Measurements from ENCODE around the gene SLC25A21. TPM values are rescaled to one million over a fixed set of nuclear protein-coding genes. Genes with fewer than 3 reads are reported as not detected.

SLC25A21 gene
- polyA plus RNA-seq, 2 of the 4 experiments (the other 2 are of a cell fraction), result 0.68 to 1.4 TPM

GRCh38 chr14:36665887-36666415 is 506.5 kb downstream of the SLC25A21 start:
- TF ChIP-seq NPAS2 (CRISPR knock-in tag; IDR thresholded peaks at IDR 0.05; ENCODE audit: borderline replicate concordance), result no peak
- no peak for TF ChIP-seq ZFP36 (IDR thresholded peaks at IDR 0.05; ENCODE audit: borderline replicate concordance, partially characterized antibody)
- no peak for TF ChIP-seq HEYL (CRISPR knock-in tag; IDR thresholded peaks at IDR 0.05)
- TF ChIP-seq CBX2 (IDR thresholded peaks at IDR 0.05; ENCODE audit: borderline replicate concordance, low read depth), result no peak
- no peak for TF ChIP-seq HOXB5 (CRISPR knock-in tag; IDR thresholded peaks at IDR 0.05)
- WGBS (ENCODE audit: missing lambda C conversion rate), result 92% methylated on average over 18 of the region's 18 CpGs
- FAIRE-seq, result no peak

GRCh38 chr14:36664322-36665193 is 507.8 kb downstream of the SLC25A21 start:
- Histone ChIP-seq H3K9me3 (no peaks in the 10 kb centered on the region), H3K27ac (no peak overlapping the region), H3K4me2 (no peak overlapping the region), H3K4me3 (no peak overlapping the region), H3K4me1 (peaks cover 6% of the 10 kb centered on the region; the same call in 1 of the 3 replicates)
- TF ChIP-seq, protein P1, sequence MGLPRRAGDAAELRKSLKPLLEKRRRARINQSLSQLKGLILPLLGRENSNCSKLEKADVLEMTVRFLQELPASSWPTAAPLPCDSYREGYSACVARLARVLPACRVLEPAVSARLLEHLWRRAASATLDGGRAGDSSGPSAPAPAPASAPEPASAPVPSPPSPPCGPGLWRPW (IDR thresholded peaks at IDR 0.05), result no peak
- TF ChIP-seq, protein P2, sequence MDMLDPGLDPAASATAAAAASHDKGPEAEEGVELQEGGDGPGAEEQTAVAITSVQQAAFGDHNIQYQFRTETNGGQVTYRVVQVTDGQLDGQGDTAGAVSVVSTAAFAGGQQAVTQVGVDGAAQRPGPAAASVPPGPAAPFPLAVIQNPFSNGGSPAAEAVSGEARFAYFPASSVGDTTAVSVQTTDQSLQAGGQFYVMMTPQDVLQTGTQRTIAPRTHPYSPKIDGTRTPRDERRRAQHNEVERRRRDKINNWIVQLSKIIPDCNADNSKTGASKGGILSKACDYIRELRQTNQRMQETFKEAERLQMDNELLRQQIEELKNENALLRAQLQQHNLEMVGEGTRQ (IDR thresholded peaks at IDR 0.05), result no peak
- TF ChIP-seq, protein P3, sequence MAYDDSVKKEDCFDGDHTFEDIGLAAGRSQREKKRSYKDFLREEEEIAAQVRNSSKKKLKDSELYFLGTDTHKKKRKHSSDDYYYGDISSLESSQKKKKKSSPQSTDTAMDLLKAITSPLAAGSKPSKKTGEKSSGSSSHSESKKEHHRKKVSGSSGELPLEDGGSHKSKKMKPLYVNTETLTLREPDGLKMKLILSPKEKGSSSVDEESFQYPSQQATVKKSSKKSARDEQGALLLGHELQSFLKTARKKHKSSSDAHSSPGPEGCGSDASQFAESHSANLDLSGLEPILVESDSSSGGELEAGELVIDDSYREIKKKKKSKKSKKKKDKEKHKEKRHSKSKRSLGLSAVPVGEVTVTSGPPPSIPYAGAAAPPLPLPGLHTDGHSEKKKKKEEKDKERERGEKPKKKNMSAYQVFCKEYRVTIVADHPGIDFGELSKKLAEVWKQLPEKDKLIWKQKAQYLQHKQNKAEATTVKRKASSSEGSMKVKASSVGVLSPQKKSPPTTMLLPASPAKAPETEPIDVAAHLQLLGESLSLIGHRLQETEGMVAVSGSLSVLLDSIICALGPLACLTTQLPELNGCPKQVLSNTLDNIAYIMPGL (CRISPR knock-in tag; IDR thresholded peaks at IDR 0.05; ENCODE audit: borderline replicate concordance), result no peak
- no peak for TF ChIP-seq JUNB (IDR thresholded peaks at IDR 0.05)
- no peak for TF ChIP-seq HDAC2 (IDR thresholded peaks at IDR 0.05)
- TF ChIP-seq HOXB5 (CRISPR knock-in tag; IDR thresholded peaks at IDR 0.05), result no peak
- TF ChIP-seq JUN (IDR thresholded peaks at IDR 0.05), result no peak
- TF ChIP-seq TFCP2L1 (CRISPR knock-in tag; IDR thresholded peaks at IDR 0.05), result no peak
- no peak for TF ChIP-seq EP300 (IDR thresholded peaks at IDR 0.05)
- no peak for FAIRE-seq
- 86% methylated on average over 9 of the region's 9 CpGs for WGBS (ENCODE audit: missing lambda C conversion rate)
- ChIA-PET POLR2A (interaction anchor here (0.7 kb wide), 1 partner anchor 267 kb away, joined by 10 read pairs; no protein-coding TSS in a partner anchor), CTCF (interaction anchor here (1.1 kb wide), 1 partner anchor 8 kb away, joined by 5 read pairs; no protein-coding TSS in a partner anchor)
- DNase-seq (ENCODE audit: low read depth in 1 of 2, low spot score in 1 of 2), result no peak
- no peak for ATAC-seq

More at GRCh38 chr14:36665887-36666415, 506.5 kb downstream of the SLC25A21 start:
- Histone ChIP-seq H3K4me2 (no peak overlapping the region), H3K9me3 (no peaks in the 10 kb centered on the region), H3K27ac (no peak overlapping the region), H3K4me3 (no peak overlapping the region), H3K4me1 (peaks cover 6% of the 10 kb centered on the region; the same call in 1 of the 3 replicates)
- ChIA-PET CTCF (interaction anchor here (1.1 to 2.0 kb wide), 2 partner anchors 18 to 277 kb away, joined by 4 to 5 read pairs; no protein-coding TSS in a partner anchor), POLR2A (no interaction called here)
- DNase-seq (ENCODE audit: low read depth in 1 of 2, low spot score in 1 of 2), result no peak
- ATAC-seq, result no peak

GRCh38 chr14:36663404-36664321 is 508.7 kb downstream of the SLC25A21 start:
- ATAC-seq (no peak), DNase-seq (ENCODE audit: low read depth in 1 of 2, low spot score in 1 of 2) (no peak), FAIRE-seq (no peak)
- TF ChIP-seq MYC (IDR thresholded peaks at IDR 0.05; ENCODE audit: borderline replicate concordance, low read length) (no peak), EHMT2 (IDR thresholded peaks at IDR 0.05; ENCODE audit: low read depth) (no peak), KDM5A (IDR thresholded peaks at IDR 0.05) (no peak), TP53 (CRISPR knock-in tag; IDR thresholded peaks at IDR 0.05) (no peak), CBX2 (IDR thresholded peaks at IDR 0.05; ENCODE audit: borderline replicate concordance, low read depth) (no peak), MAFK (IDR thresholded peaks at IDR 0.05; ENCODE audit: partially characterized antibody) (no peak), RFX5 (IDR thresholded peaks at IDR 0.05) (no peak), FOXS1 (CRISPR knock-in tag; IDR thresholded peaks at IDR 0.05) (no peak), BCL3 (IDR thresholded peaks at IDR 0.05) (no peak), ATOH8 (CRISPR knock-in tag; IDR thresholded peaks at IDR 0.05; ENCODE audit: low read depth) (no peak), RNF2 (IDR thresholded peaks at IDR 0.05; ENCODE audit: borderline replicate concordance, low read depth) (no peak), SMC3 (IDR thresholded peaks at IDR 0.05) (no peak), KDM1A (IDR thresholded peaks at IDR 0.05; ENCODE audit: low read depth) (no peak)
- H3K9me3 ChIP-seq, result no peaks in the 10 kb centered on the region
- 96% methylated on average over 38 of the region's 39 CpGs for WGBS (ENCODE audit: missing lambda C conversion rate)
- peak overlapping the region; percentile 95; the same call in 2 of the 3 replicates for H3K4me2 ChIP-seq
- ChIA-PET CTCF (interaction anchor here (2.1 to 9.0 kb wide), 3 partner anchors 17 to 486 kb away, joined by 6 to 118 read pairs (median 10); no protein-coding TSS in a partner anchor), POLR2A (interaction anchor here (0.9 kb wide), 1 partner anchor 508 kb away, joined by 3 read pairs; the partner anchor contains the start of gene SLC25A21)
- H3K27ac ChIP-seq, result no peak overlapping the region
- H3K4me3 ChIP-seq, result no peak overlapping the region
- H3K4me1 ChIP-seq, result peaks cover 6% of the 10 kb centered on the region; the same call in 1 of the 3 replicates
